Mesodermal cell (in vitro differentiated cells): ENCODE results near the gene CRACR2B.

Experiments
- H3K27ac ChIP-seq: 2 replicates; pipeline ENCODE4 v1.7.0; 2013; ENCODE audit warnings: mild to moderate bottlenecking, low read depth, low read length, moderate library complexity; ENCODE audit not compliant: severe bottlenecking
- H3K36me3 ChIP-seq: 2 replicates; pipeline ENCODE4 v1.7.1; 2013; ENCODE audit warnings: mild to moderate bottlenecking, low read length, moderate library complexity; ENCODE audit not compliant: control insufficient read depth, insufficient read depth
- H3K4me1 ChIP-seq: one replicate; pipeline ENCODE4 v1.7.1; 2013; ENCODE audit warnings: mild to moderate bottlenecking, low read length; ENCODE audit not compliant: insufficient read depth, control insufficient read depth, poor library complexity, severe bottlenecking
- H3K4me3 ChIP-seq: 2 replicates; pipeline ENCODE4 v1.7.0; 2013; ENCODE audit warnings: low read length, control low read depth, mild to moderate bottlenecking; ENCODE audit not compliant: insufficient read depth, poor library complexity, severe bottlenecking; ENCODE audit errors: extremely low read depth
- H3K9me3 ChIP-seq: 2 replicates; pipeline ENCODE4 v1.7.1; 2013; ENCODE audit warnings: mild to moderate bottlenecking, low read length, moderate library complexity; ENCODE audit not compliant: control insufficient read depth
- WGBS, 2 experiments: methylation state at CpG; one replicate each; pipeline ENCODE4 v1.1.5; 2013; ENCODE audit warnings: missing lambda C conversion rate in 2 of 2; ENCODE audit not compliant: insufficient coverage in 2 of 2; 5-methylcytosine and 5-hydroxymethylcytosine counted together

CRACR2B gene

DNA sequence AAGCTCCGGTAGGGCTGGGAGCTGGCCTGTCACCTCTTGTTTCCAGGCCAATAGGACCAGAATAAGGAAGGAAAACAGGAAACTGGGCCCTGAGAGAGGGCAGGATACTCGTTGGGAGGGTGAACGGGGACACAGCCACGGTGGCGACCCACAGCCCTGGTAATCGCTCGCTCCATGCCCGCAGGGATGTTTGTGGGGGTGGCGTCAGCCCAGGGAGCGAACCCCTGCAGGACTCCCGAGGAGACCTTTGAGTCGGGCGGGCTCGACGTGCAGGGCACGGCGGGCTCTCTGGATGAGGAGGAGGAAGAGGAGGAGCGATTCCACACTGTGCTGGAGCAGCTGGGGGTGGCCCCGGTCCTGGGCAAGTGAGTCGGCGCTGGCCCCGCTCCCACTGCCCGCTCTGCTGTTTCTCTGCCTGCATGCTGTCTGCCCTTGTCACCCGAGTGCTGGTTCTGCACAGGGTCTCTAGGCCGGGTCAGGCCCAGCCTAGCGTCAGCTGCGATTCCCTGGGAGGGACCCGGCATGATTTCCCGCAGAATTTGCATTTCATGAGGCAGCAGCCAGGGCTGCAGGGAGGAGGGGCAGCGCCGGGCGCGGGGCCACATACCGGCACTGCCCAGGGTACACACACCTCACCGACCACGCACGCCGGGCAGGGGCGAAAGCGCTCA is 1.6 kb downstream of the CRACR2B start:
- Histone ChIP-seq H3K4me1 (peaks cover 45% of the 10 kb centered on the region), H3K36me3 (peaks cover 6% of the 10 kb centered on the region), H3K9me3 (no peaks in the 10 kb centered on the region), H3K27ac (peak overlapping the region; percentile 36), H3K4me3 (peak overlapping the region; percentile 31)
- 7 to 8% methylated on average over 31 to 34 of the region's 40 CpGs for WGBS, 2 experiments

DNA sequence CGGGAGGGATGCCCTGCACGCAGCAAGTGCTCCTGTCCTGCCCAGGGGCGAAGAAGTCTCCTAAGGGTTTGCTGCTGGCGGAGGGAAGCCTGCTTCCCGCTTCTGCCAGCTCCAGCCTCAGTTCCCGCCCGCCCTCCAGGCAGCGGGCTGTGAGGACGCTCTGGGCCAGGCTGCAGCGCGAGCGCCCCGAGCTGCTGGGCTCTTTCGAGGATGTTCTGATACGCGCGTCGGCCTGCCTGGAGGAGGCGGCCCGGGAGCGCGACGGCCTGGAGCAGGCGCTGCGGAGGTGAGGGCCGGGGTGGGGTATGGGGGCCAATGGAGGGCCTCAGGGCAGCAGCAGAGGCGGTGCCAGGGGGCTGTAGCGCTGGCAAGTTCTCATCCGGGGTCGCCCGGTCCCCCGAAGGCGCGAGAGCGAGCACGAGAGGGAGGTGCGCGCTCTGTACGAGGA is 2.2 kb downstream of the CRACR2B start:
- Histone ChIP-seq H3K4me3 (peak overlapping the region; percentile 31), H3K9me3 (no peaks in the 10 kb centered on the region), H3K36me3 (peaks cover 4% of the 10 kb centered on the region), H3K4me1 (peaks cover 51% of the 10 kb centered on the region), H3K27ac (no peak overlapping the region)
- WGBS, 2 experiments: 1 to 2% methylated on average over 38 to 39 of the region's 39 CpGs

DNA sequence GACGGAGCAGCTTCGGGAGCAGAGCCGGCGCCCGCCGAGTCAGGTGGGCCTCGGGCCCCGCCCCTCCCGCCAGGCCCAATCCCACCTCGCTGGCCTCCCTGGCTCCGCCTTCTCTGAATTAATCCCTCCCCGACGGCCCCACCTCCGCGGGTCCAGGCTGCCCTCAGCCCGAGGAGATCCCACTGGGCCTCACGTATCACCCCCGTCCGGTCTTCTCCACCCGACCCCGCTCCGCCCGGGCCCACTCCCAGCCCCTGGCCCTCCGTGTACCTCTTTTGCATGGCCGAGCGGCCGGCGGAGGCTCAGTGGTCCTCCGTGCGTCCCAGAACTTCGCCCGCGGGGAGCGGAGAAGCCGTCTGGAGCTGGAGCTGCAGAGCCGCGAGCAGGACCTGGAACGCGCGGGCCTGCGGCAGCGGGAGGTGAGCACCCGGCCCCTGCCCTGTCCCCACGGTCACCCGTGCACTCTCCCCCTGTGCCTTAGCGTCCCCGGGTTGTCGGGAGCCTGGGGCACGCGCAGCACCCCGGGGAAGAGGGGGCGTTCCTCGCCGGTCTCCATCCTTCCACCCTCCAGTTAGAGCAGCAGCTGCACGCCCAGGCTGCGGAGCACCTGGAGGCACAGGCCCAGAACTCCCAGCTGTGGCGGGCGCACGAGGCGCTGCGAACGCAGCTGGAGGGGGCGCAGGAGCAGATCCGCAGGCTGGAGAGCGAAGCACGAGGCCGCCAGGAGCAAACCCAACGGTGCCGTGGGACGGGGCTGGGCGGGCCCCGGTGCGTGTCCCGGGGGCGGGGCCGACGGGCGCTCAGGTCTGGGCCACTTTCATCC is 2.8 kb downstream of the CRACR2B start:
- 1 to 2% methylated on average over 67 to 72 of the region's 78 CpGs for WGBS, 2 experiments
- peaks cover 53% of the 10 kb centered on the region for H3K4me1 ChIP-seq

DNA sequence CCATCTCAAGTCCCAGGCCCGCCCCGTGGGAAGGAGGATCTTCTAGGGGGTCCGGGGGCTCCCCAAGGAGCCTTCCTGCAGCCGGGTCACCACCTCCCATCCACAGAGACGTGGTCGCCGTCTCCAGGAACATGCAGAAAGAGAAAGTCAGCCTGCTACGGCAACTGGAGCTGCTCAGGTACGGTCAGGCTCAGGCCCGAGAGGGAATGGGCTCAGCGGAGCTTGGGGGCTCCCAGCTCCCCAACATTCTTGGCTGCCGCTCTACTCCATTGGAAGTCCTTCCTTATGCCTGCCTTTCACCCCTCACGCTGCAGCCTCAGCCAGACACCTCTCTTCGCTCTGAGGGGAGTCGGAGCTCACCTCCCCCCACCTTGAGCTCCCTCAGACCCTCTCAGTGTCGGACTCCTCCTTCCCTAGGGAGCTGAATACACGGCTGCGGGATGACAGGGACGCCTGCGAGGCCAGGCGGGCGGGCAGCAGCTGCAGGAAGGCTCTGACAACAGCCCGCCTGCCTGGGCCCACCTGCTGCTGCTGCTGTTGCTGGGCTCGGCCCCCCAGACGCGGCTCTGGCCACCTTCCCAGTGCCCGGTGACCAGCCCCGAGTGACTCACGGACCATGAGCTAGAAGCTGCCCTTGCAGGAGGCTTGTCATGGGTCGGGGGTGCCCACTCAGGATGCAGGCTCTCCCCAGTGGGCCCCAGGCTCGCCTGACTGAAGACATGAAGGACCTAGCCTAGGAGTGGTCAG is 3.6 kb downstream of the CRACR2B start:
- H3K9me3 ChIP-seq: no peaks in the 10 kb centered on the region
- no peak overlapping the region for H3K4me3 ChIP-seq
- H3K27ac ChIP-seq: no peak overlapping the region
- H3K4me1 ChIP-seq: peaks cover 52% of the 10 kb centered on the region
- WGBS, 2 experiments: 13 to 27% methylated on average over 27 to 28 of the region's 31 CpGs
- H3K36me3 ChIP-seq: peaks cover 10% of the 10 kb centered on the region

More for the DNA sequence above, 2.8 kb downstream of the CRACR2B start:
- H3K9me3 ChIP-seq: no peaks in the 10 kb centered on the region
- peaks cover 4% of the 10 kb centered on the region for H3K36me3 ChIP-seq
- peak overlapping the region; percentile 31 for H3K4me3 ChIP-seq
- no peak overlapping the region for H3K27ac ChIP-seq

DNA sequence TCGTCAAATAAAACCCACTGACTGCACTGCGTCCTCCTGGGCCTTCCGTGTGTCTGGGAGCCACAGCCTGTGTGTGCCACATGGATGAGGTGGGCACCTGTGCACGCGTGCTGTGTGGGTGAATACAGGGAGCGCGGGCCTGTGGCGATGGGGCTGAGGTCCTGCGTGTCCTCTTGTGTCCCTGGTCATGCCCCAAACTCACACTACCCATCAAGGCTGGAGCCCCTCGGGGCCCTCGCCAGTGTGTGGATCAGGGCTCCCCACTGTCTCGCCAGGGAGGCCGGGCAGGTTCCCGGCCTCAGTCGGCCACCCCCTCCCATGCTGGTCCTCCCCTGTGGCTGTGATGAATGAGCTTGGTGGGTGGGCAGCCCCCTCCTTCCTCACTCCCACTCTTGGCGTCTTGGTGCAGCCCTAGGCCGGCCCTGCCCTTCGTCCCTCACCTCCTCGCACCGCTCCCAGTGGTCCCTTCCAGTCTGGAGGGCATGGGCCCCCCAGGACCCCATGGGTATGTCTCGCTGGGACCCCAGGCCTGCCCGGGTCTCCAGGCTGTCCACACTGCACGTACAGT is 4.3 kb downstream of the CRACR2B start:
- Histone ChIP-seq H3K4me1 (peaks cover 47% of the 10 kb centered on the region), H3K36me3 (peaks cover 17% of the 10 kb centered on the region), H3K27ac (no peak overlapping the region), H3K4me3 (peak overlapping the region; percentile 39), H3K9me3 (no peaks in the 10 kb centered on the region)
- WGBS, 2 experiments: 47 to 51% methylated on average over 12 to 21 of the region's 23 CpGs

DNA sequence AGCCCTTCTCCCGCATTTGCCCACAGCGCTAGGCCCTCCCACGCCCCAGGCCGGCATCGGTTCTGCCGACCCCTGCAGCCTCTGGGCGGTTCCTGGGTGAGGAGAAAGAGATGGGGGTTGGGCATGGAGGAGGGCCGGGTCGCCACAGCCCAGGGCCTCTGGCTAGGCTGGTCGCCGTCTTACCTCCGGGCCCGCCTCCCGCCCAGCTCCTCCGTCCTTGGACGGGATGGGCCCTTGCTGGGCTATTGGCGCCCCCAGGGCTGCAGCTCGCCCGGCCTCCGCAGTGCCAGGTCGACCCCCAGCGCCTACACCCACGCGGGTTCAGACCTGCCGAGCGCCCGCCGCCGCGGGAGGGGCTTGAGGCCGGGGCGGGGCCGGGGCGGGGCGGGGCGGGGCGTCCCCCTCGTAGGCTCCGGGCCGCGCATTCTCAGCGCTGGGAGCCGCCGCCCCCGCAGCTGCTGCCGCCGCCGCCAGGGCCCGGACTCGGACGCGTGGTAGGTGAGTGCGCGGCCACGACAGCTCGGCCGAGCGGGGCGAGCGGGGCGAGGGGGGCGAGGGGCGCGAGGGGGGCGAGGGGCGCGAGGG is 4.9 kb downstream of the CRACR2B start, which contains the start of gene CD151:
Gene CD151, plus strand, starts transcription at position 424 of the 585 bp plus-strand sequence. CDS start 3,118 bp downstream, outside the sequence.
- 0% methylated on average over 12 to 41 of the region's 67 CpGs for WGBS, 2 experiments
- Histone ChIP-seq H3K36me3 (peaks cover 23% of the 10 kb centered on the region), H3K9me3 (no peaks in the 10 kb centered on the region), H3K27ac (peak within 1 kb of the TSS; percentile 57), H3K4me3 (peak within 1 kb of the TSS; percentile 60), H3K4me1 (peaks cover 47% of the 10 kb centered on the region)

DNA sequence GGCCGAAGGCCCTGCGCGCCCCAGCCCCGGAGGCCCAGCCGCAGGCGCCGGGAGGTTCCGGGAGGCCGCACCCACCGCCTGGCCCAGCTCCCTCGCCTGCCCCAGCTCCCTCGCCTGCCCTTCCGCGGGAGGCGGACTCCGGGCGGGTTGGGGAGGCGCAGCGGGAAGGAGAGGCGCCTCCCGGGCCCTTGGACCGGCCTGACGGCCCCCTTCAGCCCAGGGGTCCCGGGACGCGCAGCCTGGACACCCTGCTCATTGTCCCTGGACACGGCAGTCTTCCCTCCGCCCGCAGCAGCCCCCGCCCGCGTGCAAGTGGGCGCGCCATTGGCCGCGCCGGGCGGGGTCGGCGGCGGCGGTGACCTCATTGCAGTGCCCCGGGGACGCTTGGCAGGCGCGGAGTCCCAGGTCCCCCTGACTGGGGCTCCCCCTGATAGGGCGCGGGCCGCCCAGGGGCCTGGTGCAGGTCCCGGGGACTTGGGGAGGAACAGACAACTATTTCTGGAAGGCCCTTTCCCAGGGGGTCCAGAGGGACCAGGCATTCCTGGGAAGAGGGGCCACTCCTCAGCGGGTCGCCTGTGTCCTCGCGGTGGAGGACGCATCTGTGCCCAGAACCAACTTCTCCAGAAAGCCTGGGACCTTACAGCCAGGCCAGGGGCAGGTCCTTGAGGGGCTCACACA is 5.5 kb downstream of the CRACR2B start:
- Histone ChIP-seq H3K27ac (peak overlapping the region; percentile 57), H3K4me3 (peak overlapping the region; percentile 60), H3K36me3 (peaks cover 30% of the 10 kb centered on the region), H3K4me1 (peaks cover 42% of the 10 kb centered on the region), H3K9me3 (no peaks in the 10 kb centered on the region)
- 0% methylated on average over 37 to 46 of the region's 55 CpGs for WGBS, 2 experiments

DNA sequence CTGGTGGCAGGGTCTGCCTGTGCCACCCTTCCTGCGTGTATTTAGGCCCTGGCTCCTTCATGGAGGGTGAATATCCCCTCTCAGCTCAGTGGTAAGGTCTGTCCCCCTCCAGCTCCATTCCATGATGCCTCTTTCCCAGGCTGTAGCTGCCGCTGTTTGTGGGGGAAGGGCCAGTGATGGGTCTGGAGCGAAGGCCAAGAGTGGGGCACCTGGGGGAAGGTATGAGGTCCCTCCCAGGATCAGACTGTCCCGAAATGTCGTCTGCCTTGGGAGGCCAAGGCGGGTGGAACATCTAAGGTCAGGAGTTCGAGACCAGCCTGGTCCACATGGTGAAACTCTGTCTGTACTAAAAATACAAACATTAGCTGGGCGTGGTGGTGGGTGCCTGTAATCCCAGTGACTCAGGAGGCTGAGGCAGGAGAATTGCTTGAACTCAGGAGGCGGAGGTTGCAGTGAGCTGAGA is 6.2 kb downstream of the CRACR2B start:
- Histone ChIP-seq H3K4me3 (peak overlapping the region; percentile 60), H3K27ac (peak overlapping the region; percentile 57), H3K9me3 (no peaks in the 10 kb centered on the region), H3K36me3 (peaks cover 35% of the 10 kb centered on the region), H3K4me1 (peaks cover 36% of the 10 kb centered on the region)
- whole genome bisulfite sequencing, 2 experiments: 72 to 73% methylated on average over 5 to 7 of the region's 9 CpGs

DNA sequence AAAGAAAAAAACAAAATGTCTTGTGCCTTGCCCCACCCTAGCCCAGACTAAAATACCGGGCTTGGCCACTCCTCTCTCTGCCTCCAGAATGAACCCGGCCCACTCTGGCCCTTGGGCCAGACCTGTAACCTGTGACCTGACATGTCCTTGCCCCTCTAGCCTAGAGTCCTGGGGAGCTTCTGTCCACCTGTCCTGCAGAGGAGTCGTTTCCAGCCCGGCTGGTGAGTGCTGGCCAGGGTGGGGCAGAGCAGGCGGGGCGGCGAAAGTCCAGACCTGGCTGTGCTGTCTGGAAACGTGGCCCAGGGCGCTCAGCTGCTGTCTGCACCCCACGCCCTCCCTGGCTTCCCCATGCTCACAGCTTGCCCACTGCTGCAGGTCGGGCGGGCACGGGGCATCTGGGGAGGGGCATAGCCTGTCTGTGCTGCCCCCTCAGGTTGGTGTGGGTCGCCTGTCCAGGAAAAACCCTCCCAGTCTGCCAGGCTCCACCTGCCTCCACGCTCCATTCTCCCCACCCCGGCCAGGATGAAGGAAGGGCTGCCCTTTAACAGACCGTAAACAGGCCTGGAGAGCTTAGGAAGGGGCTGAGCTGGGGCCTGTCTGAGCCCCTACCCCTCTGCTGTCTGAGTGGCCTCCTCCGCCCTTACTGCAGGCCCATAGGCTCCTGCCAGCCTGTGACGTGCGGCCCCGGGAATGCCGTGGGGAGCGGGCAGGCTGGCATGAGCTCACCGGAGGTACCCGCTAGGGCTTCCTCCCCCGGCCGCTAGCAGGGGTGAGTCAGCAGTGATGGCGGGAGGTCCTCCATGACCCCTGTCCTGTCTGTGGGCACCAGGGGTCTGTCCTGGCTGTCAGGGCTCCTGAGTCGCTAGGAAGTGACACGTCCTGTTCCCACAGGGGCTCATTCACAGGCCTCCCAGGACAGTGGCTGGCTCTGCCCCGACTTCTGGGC is 6.9 kb downstream of the CRACR2B start:
- H3K4me1 ChIP-seq: peaks cover 28% of the 10 kb centered on the region
- H3K4me3 ChIP-seq: peak overlapping the region; percentile 2
- peak overlapping the region; percentile 45 for H3K27ac ChIP-seq
- H3K36me3 ChIP-seq: peaks cover 43% of the 10 kb centered on the region
- no peaks in the 10 kb centered on the region for H3K9me3 ChIP-seq
- 77 to 79% methylated on average over 23 to 29 of the region's 31 CpGs for WGBS, 2 experiments
